ENCODE results near the gene CAPZA1.

GRCh38 chr1:112716133-112716720 is 96.6 kb downstream of the CAPZA1 start:
- TF ChIP-seq, protein P1, sequence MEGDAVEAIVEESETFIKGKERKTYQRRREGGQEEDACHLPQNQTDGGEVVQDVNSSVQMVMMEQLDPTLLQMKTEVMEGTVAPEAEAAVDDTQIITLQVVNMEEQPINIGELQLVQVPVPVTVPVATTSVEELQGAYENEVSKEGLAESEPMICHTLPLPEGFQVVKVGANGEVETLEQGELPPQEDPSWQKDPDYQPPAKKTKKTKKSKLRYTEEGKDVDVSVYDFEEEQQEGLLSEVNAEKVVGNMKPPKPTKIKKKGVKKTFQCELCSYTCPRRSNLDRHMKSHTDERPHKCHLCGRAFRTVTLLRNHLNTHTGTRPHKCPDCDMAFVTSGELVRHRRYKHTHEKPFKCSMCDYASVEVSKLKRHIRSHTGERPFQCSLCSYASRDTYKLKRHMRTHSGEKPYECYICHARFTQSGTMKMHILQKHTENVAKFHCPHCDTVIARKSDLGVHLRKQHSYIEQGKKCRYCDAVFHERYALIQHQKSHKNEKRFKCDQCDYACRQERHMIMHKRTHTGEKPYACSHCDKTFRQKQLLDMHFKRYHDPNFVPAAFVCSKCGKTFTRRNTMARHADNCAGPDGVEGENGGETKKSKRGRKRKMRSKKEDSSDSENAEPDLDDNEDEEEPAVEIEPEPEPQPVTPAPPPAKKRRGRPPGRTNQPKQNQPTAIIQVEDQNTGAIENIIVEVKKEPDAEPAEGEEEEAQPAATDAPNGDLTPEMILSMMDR (IDR thresholded peaks at IDR 0.05): peak; percentile 89 to 97 (median 96)
- TF ChIP-seq POLR2A (IDR thresholded peaks at IDR 0.05): no peak
